ENCODE data around the gene TDRD7. TPM values are rescaled to one million over a fixed set of nuclear protein-coding genes. Genes with fewer than 3 reads are reported as not detected.
"Not testable (repeated sequence)": the region's sequence is repeated elsewhere in the genome, so short reads cannot be mapped to it uniquely, and the experiment has no call there.

TDRD7 gene
- total RNA-seq, 3 donors from 2014 or later = 9.8 to 15.1 (median 14.8) TPM

DNA sequence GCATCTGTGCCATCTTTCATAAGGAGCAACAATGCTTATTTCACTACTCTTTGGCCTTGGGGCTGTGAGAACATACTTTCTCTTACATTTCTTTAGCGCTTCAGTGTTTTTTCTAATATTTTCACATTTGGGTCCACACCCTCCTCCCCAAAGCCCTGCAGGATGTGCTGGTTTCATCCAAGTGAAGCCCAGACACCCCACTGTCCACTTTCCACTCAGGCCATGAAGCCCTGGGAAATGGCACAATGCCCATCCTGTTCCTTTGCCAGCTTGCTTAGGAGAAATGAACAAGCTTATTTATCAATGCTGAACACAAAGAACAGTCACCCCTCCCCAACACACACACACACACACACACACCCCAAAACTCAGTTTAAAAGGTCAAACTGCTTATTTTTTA, 72.2 kb downstream of the TDRD7 start:
- Histone ChIP-seq H3K4me3 (no peak overlapping the region), H3K27me3 (no peaks in the 10 kb centered on the region), H3K4me1 (no peaks in the 10 kb centered on the region), H3K9me3 (peaks cover 0 to 4% of the 10 kb centered on the region in 2 donors), H3K27ac (no peak overlapping the region), H3K36me3 (no peaks in the 10 kb centered on the region)
- intact Hi-C loops (cut with DNase I; ENCODE audit: low total_unique reads) = no loop called here
- no peak for DNase-seq (ENCODE audit: low spot score in 2 of 2)
- TF ChIP-seq POLR2AphosphoS5 (IDR thresholded peaks at IDR 0.05) = no peak

DNA sequence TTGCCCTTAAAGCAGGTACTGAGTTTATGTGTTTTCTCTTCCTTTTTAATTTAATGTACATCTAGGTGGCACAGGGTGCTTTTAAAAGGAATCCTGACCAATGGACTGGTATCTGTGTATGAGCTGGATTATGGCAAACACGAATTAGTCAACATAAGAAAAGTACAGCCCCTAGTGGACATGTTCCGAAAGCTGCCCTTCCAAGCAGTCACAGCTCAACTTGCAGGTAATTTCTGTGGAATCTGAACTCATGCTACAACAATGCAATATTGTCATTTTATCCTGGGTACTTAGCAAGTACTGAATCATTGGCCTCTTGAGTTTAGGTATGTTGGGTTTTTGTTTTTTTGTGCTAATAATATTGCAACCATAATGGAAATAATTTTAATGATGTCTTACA, 75.2 kb downstream of the TDRD7 start:
- no peaks in the 10 kb centered on the region for H3K4me1 ChIP-seq
- H3K36me3 ChIP-seq = no peaks in the 10 kb centered on the region
- TF ChIP-seq POLR2A (IDR thresholded peaks at IDR 0.05) (no peak), POLR2AphosphoS5 (IDR thresholded peaks at IDR 0.05) (no peak)
- TF ChIP-seq, protein P1, sequence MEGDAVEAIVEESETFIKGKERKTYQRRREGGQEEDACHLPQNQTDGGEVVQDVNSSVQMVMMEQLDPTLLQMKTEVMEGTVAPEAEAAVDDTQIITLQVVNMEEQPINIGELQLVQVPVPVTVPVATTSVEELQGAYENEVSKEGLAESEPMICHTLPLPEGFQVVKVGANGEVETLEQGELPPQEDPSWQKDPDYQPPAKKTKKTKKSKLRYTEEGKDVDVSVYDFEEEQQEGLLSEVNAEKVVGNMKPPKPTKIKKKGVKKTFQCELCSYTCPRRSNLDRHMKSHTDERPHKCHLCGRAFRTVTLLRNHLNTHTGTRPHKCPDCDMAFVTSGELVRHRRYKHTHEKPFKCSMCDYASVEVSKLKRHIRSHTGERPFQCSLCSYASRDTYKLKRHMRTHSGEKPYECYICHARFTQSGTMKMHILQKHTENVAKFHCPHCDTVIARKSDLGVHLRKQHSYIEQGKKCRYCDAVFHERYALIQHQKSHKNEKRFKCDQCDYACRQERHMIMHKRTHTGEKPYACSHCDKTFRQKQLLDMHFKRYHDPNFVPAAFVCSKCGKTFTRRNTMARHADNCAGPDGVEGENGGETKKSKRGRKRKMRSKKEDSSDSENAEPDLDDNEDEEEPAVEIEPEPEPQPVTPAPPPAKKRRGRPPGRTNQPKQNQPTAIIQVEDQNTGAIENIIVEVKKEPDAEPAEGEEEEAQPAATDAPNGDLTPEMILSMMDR (IDR thresholded peaks at IDR 0.05) = no peak
- H3K27ac ChIP-seq = no peak overlapping the region
- no peak for DNase-seq (ENCODE audit: low spot score in 2 of 2)
- no peak overlapping the region for H3K4me3 ChIP-seq
- intact Hi-C loops (cut with DNase I; ENCODE audit: low total_unique reads) = no loop called here
- H3K9me3 ChIP-seq = peaks cover 0 to 4% of the 10 kb centered on the region in 2 donors
- H3K27me3 ChIP-seq = no peaks in the 10 kb centered on the region

DNA sequence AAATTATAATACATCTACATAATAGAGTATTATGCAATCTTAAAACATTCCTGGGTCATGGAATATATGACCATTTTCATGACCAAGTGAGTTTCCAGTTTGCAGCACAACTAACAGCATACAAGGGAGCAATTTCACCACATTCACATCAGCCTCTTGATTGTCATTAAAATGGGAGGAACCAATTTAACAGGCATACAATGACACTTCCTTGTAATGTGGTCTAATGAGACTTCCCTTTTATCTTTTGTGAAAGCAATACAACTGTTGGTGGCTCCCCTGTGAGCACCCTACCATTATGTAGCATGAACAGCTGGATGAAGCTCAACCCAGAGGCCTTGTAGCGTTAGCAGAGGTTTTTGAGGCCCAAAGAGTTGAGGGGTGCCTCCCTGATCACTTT, 76.0 kb downstream of the TDRD7 start:
- TF ChIP-seq, protein P1 (IDR thresholded peaks at IDR 0.05) = no peak
- no peak for TF ChIP-seq POLR2A (IDR thresholded peaks at IDR 0.05)
- Histone ChIP-seq H3K36me3 (no peaks in the 10 kb centered on the region), H3K9me3 (peaks cover 0 to 4% of the 10 kb centered on the region in 2 donors), H3K4me1 (no peaks in the 10 kb centered on the region), H3K27ac (no peak overlapping the region), H3K4me3 (no peak overlapping the region), H3K27me3 (no peaks in the 10 kb centered on the region)
- intact Hi-C loops (cut with DNase I; ENCODE audit: low total_unique reads) = no loop called here
- no peak for DNase-seq (ENCODE audit: low spot score in 2 of 2)

DNA sequence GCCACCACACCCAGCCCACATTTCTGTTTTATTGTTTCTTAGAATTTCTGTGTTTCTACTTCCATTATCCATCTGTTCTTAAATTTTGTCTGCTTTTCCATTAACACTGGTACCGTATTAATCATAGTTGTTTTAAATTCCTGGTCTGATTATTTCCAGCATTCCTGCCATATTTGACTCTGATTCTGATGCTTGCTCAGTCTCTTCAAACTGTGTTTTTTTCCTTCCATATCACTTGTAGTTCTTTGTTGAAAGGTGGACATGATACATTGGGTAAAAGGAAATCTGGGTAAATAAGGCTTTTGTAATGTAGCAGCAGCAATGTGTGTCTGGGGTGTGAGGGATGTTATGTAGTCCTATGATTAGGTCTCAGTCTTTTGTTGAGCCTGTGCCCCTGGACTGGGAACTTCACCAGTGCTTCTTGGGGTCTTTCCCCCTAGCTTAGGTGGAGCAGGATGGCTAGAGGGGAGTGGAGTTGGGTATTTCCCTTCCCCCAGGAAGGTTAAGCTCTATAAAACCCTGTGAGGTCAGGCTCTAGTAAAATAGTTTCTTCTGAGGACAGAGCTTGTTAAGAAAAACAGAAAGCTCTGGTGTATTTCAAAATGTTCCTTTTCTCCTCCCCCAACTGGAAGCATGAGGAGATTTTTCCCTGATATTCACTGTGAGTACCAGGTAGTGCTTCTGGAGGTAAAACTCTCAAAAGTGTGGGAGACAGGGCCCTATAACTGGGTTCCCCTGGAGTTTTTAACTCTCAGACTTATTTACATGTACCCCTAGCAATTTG, 79.5 kb downstream of the TDRD7 start:
- Histone ChIP-seq H3K36me3 (no peaks in the 10 kb centered on the region), H3K4me3 (no peak overlapping the region), H3K27me3 (no peaks in the 10 kb centered on the region), H3K27ac (no peak overlapping the region), H3K4me1 (no peaks in the 10 kb centered on the region), H3K9me3 (peaks cover 0 to 4% of the 10 kb centered on the region in 2 donors)
- DNase-seq (ENCODE audit: low spot score in 2 of 2) = no peak
- TF ChIP-seq, protein P1 (IDR thresholded peaks at IDR 0.05) = no peak
- intact Hi-C loops (cut with DNase I; ENCODE audit: low total_unique reads) = no loop called here

DNA sequence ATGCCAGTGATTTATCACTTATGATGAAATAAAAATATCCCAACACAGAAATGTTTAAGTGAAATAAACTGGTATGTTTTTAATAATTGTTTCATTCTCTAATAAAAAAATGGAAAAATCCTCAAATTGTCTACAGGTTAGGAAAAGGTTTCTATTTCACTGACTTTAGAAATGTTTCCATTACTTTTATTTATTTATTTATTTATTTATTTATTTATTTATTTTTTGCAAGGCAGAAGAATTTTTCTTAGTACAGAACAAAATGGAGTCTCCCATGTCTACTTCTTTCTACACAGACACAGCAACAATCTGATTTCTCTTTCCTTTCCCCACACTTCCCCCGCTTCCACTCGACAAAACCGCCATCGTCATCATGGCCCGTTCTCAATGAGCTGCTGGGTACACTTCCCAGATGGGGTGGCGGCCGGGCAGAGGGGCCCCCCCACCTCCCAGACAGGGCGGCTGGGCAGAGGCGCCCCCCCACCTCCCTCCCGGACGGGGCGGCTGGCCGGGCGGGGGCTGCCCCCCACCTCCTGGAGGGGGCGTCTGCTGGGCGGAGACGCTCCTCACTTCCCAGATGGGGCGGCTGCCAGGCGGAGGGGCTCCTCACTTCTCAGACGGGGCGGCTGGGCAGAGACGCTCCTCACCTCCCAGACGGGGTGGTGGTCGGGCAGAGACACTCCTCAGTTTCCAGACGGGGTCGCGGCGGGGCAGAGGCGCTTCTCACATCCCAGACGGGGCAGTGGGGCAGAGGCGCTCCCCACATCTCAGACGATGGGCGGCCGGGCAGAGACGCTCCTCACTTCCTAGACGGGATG, 85.9 kb downstream of the TDRD7 start:
- H3K4me3 ChIP-seq; H3K9me3 ChIP-seq; H3K36me3 ChIP-seq; DNase-seq (ENCODE audit: low spot score in 2 of 2); H3K27me3 ChIP-seq; H3K27ac ChIP-seq; H3K4me1 ChIP-seq; intact Hi-C loops (cut with DNase I; ENCODE audit: low total_unique reads): not testable (repeated sequence)

DNA sequence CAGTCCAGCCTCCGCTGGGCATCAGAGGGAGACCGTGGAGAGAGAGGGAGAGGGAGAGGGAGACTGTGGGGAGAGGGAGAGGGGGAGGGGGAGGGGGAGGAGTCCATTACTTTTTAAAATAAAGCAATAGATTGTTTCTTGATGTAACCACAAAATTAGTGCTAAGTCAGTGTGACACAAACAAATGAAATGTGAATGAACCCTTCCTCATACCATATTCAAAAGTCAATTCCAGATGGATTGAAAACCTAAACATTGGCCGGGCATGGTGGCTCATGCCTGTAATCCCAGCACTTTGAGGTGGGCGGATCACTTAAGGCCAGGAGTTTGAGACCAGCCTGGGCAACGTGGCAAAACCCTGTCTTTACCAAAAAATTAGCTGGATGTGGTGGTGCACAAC, 87.0 kb downstream of the TDRD7 start:
- H3K27me3 ChIP-seq; H3K9me3 ChIP-seq; DNase-seq (ENCODE audit: low spot score in 2 of 2); H3K4me1 ChIP-seq; H3K27ac ChIP-seq; intact Hi-C loops (cut with DNase I; ENCODE audit: low total_unique reads); H3K4me3 ChIP-seq; H3K36me3 ChIP-seq: not testable (repeated sequence)

Data from breast epithelium (tissue), 4 donors.